ES-I3 (cell line): Measurements from ENCODE around the gene OR2J3.
"Not testable (repeated sequence)": the region's sequence is repeated elsewhere in the genome, so short reads cannot be mapped to it uniquely, and the experiment has no call there.

Experiments
- H3K36me3 ChIP-seq: 2 replicates; pipeline ENCODE4 v1.6.1; 2013; ENCODE audit warnings: mild to moderate bottlenecking, low read length, control low read depth, moderate library complexity; ENCODE audit not compliant: insufficient read depth
- H3K4me1 ChIP-seq: 2 replicates; pipeline ENCODE4 v1.6.1; 2013; ENCODE audit warnings: mild to moderate bottlenecking, control low read depth, low read length; ENCODE audit not compliant: insufficient read depth
- H3K9ac ChIP-seq: 2 replicates; pipeline ENCODE4 v1.6.1; 2013; ENCODE audit warnings: low read depth, mild to moderate bottlenecking, low read length, moderate library complexity
- H3K9me3 ChIP-seq: 2 replicates; pipeline ENCODE4 v1.6.1; 2013; ENCODE audit warnings: mild to moderate bottlenecking, low read length, moderate library complexity; ENCODE audit not compliant: control insufficient read depth, insufficient read depth

Gene OR2J3

DNA sequence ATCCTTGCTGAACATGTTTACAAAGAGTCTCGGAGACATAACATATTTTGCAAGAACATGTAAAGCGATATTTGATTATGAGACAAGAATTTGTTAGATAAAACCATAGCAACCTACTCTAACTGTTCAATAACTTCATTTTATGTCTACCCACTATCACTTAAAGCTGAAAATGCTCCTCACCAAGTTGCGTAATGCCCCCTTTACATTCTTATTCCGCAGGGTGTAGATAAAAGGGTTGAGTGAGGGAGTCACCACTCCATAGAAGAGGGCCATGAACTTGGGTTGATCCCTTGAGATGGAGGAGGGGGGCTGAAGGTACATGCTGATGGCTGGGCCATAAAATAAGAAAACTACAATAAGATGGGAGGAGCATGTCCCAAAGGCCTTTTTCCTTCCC lies 29.9 kb downstream of the OR2J3 start:
- Histone ChIP-seq H3K9me3 (no peaks in the 10 kb centered on the region; the same call in 1 of the 2 replicates), H3K36me3 (no peaks in the 10 kb centered on the region), H3K9ac (no peak overlapping the region), H3K4me1 (no peaks in the 10 kb centered on the region)

DNA sequence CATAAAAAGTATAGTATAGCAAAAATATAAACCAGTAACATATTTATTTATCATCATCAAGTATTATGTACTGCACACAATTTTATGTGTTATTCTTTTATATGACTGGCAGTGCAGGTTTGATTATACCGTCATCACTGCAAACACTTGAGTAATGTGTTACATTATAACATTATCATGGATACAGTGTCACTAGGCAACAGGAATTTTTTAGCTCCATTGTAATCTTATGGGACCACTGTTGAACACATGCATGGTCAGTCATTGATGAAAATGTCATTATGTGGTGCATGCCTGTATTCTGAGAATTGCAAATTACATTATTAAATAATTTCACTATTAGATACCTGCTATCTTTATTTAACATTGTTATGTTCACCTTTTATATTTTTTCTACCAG lies 33.7 kb downstream of the OR2J3 start:
- H3K9me3 ChIP-seq: peaks cover 8% of the 10 kb centered on the region; the same call in 1 of the 2 replicates
- no peaks in the 10 kb centered on the region for H3K4me1 ChIP-seq
- no peak overlapping the region for H3K9ac ChIP-seq
- no peaks in the 10 kb centered on the region for H3K36me3 ChIP-seq

DNA sequence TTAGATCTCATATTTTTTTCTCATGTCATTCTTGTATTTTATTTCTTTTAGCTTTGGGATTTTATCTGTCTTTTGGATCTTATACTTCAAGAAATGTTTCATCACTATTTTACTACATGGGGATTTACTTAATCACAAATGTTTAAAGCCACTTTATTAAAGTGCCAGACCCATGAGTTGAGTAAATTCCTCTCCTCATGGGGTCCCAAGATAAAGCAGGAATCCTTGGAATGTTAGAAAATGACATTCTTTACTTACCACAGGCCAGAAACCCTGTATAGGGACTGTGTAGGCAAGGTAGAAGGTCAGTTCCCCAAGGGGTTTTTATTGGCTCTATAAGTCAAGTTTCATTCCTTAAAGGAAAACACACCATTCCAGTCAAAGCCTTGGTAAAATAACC lies 34.5 kb downstream of the OR2J3 start:
- no peak overlapping the region for H3K9ac ChIP-seq
- H3K4me1 ChIP-seq: no peaks in the 10 kb centered on the region
- no peaks in the 10 kb centered on the region for H3K36me3 ChIP-seq
- peaks cover 8% of the 10 kb centered on the region; the same call in 1 of the 2 replicates for H3K9me3 ChIP-seq

DNA sequence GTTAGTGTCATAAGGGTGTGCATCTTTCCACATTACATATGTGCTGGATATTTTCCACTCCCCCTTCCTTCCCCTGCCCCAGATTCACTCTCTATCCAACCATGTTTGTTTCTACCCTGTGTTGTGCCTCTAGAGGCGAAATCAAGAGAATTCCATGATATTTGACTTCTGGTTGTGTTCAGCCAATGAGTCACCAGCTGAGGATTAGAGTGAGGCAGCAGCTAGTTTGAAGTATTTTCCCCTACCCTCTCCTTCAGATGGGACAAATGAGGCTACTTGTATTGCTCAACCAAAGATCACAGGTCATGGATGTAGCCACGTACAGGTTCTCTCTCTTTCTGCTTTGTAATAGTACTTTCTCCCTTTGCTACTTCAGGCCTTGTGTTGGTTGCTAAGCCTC lies 38.3 kb downstream of the OR2J3 start:
- no peak overlapping the region for H3K9ac ChIP-seq
- H3K9me3 ChIP-seq: peaks cover 8% of the 10 kb centered on the region; the same call in 1 of the 2 replicates
- no peaks in the 10 kb centered on the region for H3K36me3 ChIP-seq
- no peaks in the 10 kb centered on the region for H3K4me1 ChIP-seq

DNA sequence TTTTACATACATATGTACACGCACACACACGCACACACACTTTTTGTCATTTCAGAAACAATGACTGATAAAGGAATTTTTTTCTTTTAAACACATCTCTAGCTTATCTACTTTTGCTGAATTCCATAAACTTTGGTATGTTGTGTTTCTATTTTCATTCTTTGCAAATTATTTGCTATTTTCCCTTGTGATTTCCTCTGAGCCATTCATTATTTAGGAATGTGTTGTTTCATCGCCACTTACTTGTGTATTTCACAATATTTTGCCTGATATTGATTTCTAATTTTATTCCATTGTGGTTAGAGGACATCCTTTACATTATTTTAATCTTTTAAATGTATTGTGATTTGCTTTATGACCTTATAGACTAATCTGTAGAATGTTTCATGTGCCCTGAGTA lies 39.2 kb downstream of the OR2J3 start:
- H3K36me3 ChIP-seq: no peaks in the 10 kb centered on the region
- H3K9me3 ChIP-seq: peaks cover 8% of the 10 kb centered on the region; the same call in 1 of the 2 replicates
- H3K9ac ChIP-seq: no peak overlapping the region
- H3K4me1 ChIP-seq: no peaks in the 10 kb centered on the region

DNA sequence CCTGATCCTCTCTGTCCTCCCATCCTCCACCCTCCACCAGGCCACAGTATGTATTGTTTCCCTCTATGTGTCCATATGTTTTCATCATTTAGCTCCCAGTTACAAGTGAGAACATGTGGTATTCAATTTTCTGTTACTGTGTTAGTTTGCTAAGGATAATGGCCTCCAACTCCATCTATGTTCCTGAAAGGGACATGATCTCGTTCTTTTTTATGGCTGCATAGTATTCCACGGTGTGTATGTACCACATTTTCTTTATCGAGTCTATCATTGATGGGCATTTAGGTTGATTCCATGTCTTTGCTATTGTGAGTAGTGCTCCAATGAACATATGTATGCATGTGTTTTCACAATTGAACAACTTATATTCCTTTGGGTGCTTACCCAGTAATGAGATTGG lies 41.6 kb downstream of the OR2J3 start:
- H3K36me3 ChIP-seq, H3K9me3 ChIP-seq, H3K9ac ChIP-seq, H3K4me1 ChIP-seq: not testable (repeated sequence)

DNA sequence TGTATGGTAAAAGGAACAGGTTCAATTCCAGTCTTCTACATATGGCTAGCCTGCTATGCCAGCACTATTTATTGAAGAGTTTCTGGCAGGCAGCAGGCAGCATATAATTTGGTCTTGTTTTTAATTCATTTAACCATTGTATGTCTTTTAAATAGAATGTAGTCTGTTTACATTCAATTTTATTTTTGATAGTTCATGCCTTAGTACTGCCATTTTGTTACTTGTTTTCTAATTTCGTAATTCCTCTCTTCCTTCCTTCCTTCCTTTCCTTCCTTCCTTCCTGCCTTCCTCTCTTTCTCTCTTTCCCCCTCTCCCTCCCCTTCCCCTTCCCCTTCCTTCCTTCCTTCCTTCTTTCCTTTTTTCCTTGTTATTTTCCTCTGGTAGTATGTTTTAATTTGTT lies 45.2 kb downstream of the OR2J3 start:
- H3K4me1 ChIP-seq: no peaks in the 10 kb centered on the region
- no peak overlapping the region for H3K9ac ChIP-seq
- H3K36me3 ChIP-seq: no peaks in the 10 kb centered on the region
- H3K9me3 ChIP-seq: no peaks in the 10 kb centered on the region

DNA sequence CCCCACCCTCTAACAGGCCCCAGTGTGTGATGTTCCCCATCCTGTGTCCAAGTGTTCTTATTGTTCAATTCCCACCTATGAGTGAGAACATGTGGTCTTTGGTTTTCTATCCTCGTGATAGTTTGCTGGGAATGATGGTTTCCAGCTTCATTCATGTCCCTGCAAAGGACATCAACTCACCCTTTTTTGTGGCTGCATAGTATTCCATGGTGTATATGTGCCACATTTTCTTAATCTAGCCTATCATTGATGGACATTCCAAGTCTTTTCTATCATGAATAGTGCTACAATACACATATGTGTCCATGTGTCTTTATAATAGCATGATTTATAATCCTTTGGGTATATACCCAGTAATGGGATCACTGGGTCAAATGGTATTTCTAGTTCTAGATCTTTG lies 47.3 kb downstream of the OR2J3 start:
- not testable (repeated sequence) for H3K36me3 ChIP-seq, H3K9me3 ChIP-seq, H3K9ac ChIP-seq, H3K4me1 ChIP-seq

DNA sequence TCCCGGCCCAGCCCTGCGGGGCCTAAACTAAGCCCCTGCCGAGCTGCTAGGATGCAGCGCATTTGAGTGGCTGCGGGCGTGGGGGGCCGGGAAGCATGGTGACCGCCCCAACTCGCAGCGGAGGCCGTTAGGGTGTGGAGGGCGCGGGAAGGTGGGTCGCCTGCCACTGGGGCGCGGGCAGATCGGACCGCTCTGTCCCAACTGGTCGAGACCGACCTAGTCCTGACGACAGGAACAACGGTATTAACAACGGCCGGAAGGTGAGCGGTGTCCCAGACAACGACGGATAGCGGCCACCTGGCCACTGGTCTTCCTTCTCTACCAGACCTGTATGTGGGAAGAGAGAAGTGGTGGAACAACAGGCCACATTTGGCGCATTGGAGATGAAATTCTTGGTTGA lies 52.1 kb downstream of the OR2J3 start:
- H3K9ac ChIP-seq, H3K4me1 ChIP-seq, H3K9me3 ChIP-seq, H3K36me3 ChIP-seq: not testable (repeated sequence)
